NCI-H1694 (cell line): ENCODE measurements around the gene TAF8.
"Not testable (repeated sequence)": the region's sequence is repeated elsewhere in the genome, so short reads cannot be mapped to it uniquely, and the experiment has no call there.

ENCODE experiments used
- DNase-seq: peaks from one replicate; lab custom pipeline; 2025; lab: John Stamatoyannopoulos, UW

Gene TAF8

GRCh38 chr6:42050297-42051267 is at the start of gene TAF8:
TSS of gene TAF8 (plus strand) at chr6:42050524. CDS start at chr6:42050542, 18 bp downstream.
- DNase-seq: peak; percentile 55

- no peak for DNase-seq
Measured at GRCh38 chr6:42001506-42001905, 48.8 kb upstream of the TAF8 start.

- DNase-seq: not testable (repeated sequence)
Measured at GRCh38 chr6:42003658-42004057, 46.7 kb upstream of the TAF8 start.

GRCh38 chr6:42007286-42008137 is 42.8 kb upstream of the TAF8 start:
- DNase-seq: no peak

DNA sequence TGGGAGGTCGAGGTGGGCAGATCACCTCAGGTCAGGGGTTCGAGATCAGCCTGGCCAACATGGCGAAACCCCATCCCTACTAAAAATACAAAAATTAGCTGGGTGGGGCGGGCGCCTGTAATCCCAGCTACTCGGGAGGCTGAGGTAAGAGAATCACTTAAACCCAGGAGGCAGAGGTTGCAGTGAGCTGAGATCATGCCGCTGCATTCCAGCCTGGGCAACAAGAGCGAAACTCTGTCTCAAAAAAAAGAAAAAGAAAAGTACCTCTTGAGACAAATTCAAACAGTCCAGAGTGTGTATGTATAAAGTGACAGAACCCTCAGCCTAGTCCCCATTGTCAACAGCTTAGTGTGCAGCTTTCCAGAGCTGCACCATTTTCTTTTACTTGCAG is 42.2 kb upstream of the TAF8 start:
- DNase-seq: not testable (repeated sequence)

GRCh38 chr6:42009844-42010184 is 40.5 kb upstream of the TAF8 start:
- DNase-seq: no peak

DNA sequence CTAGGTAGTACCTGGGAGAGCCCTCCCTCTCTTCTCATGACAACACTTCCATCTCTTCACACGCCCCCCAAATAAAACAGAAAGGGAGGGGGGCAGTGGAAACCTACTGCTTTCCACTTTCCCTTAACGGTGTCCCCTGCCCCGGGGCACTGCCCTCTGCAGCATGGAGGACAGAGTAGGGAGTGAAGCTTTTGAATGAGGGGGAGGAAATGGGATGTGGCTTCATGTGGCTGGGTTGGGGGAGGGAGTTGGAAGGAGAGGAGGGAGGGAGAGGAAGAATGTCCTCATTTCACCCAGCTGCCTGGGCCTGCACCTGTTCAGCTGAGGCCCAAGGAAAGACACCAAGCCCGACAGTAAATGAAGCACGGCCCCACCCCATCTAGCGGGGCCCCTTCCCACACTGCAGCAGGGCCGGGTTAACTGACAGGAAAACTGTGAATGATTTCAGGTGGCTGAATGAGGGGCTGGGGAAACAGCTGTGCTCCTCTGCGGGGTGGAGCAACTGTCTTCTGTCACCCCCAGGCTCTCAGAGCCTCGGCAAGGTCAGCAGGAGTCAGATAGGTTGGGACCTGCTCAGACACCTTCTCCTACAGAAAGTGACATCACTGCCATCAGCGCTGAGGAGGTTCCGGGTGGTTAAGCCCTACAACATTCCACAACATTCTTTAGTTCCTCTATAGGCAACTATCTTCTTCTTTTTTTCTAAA is 40.0 kb upstream of the TAF8 start:
- DNase-seq: no peak

DNA sequence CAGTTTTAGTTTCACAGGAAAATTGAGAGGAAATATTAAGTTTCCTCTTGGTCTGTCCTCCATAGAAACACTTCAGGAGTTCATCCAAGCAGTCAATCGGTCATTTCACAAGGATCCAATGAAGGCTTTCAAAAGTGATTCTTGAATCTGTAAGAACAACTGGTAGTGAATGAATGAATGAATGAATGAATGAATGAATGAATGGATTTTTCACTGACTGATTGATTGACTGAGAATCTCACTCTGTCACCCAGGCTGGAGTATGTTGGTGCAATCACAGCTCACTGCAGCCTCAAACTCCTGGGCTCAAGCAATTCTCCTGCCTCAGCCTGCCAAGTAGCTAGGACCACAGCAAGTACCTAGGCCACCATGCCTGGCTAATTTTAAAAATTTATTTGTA is 39.4 kb upstream of the TAF8 start:
- no peak for DNase-seq

DNA sequence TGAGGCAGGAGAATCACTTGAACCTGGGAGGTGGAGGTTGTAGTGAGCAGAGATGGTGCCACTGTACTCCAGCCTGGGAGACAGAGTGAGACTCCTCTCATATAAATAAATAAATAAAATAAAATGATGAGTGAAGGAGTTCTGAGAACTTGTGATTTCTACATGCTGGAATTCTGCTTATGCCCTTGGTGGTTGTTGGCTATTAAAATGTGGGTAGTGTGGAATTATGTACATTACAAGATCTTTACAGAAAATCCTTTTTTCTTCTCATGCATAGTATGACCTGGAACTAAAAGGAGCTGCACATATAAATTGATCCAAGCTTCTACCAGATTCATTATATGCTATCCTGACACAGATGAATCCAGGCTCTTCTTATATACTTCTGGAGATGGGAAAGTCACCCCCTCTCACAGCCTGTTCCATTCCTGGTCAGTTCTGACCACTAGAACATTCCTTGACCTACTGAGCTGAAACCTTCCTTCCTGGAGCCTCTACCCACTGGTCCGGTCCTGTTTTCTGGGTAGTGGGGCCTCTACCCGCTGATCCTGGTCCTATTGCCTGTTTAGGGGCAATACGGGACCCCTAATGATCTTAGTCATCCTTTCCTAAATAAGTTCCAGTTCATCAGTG is 37.7 kb upstream of the TAF8 start:
- no peak for DNase-seq

- no peak for DNase-seq
Measured at GRCh38 chr6:42013134-42013516, 37.2 kb upstream of the TAF8 start.

GRCh38 chr6:42017021-42017643 is 33.2 kb upstream of the TAF8 start:
- no peak for DNase-seq

DNA sequence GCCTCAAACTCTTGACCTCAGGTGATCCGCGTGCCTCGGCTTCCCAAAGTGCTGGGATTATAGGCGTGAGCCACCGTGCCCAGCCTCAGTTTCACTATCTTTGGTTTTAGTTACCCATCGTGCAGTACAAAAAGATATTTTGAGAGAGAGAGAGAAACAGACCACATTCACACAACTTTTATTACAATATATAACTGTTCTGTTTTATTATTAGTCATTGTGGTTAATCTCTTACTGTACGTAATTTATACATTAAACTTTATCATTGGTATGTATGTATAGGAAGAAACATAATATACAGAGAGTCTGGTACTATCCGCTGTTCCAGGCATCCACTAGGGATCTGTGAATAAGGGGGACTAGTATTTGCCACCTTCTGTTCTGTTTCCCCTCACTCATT is 29.4 kb upstream of the TAF8 start:
- DNase-seq: no peak

- no peak for DNase-seq
Measured at GRCh38 chr6:42021847-42022754, 28.2 kb upstream of the TAF8 start.

GRCh38 chr6:42022755-42023384 is 27.5 kb upstream of the TAF8 start:
- DNase-seq: no peak

DNA sequence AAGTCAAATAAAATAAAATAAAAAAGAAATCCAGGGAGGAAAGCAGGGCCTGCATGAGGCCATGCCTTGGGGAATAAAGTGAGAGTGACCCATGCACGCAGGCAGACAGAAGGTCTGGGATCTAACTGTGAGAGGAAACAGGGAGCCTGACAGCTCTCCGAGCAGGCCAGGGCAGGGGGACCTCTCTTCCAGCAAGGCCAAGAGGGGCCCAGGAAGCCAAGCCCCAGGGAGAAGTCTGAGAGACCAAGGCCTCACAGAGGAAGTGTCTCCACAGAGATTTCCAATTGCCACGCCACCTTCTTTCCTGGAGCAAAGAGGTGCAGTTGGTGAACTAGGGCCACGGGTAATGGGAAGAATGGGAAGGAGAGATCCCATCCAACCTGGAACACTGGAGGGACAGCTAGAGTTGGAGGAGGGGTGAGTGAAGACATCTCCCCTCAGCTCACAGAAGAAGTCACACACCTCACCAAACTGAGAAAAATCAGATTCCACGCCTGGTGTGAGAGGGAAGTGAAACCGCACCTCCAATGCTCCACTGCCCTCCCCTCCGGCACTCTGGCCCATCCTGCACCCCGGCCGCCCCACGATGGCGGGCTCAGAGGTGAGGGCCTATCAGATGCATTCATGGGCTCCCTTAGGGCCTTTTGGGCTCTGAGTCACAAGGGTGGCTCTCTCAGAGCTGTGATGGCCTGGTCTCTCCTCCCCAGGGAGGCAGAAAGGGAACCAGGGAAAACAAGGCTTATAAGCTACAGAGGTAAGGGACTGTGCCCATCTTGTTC is 25.1 kb upstream of the TAF8 start:
- no peak for DNase-seq

DNA sequence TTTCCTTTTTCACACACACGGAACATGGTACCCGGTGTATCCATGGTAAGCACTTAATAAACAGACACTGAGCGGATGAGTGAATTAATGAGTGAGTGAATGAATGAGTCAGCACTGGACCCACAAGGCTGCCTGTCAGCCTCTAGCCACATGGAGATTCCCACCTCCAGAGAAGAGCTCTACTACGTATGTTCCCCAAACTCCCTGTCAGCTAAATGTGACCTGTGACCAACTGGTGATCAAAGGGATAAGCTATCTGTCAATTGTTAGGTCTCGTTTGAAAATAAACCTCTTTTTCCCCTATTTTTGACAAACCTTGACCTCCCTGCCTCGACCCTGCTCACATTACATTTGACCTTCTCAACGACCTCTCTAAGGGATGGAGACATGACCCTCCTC is 24.5 kb upstream of the TAF8 start:
- DNase-seq: no peak

DNA sequence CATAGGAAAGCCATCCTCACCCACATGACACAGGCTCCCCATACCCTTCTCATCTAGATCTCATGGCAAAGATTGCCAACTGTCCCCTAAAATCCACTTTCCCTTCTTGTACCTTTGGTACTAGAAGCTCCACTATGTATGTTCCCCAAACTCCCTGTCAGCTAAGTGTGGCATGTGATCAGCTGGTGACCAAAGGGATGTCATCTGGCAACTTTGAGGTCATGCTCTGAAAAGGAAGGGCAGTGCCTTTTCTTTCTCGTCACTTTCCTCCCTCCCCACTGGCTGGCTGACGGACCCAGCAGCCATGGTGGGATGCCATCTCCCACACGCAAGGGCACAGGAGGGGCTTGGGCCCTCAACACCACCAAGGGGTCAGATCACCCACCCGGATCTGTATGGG is 23.8 kb upstream of the TAF8 start:
- no peak for DNase-seq

- DNase-seq: no peak
Measured at GRCh38 chr6:42028234-42029061, 21.9 kb upstream of the TAF8 start.
